OCI-LY3 (cell line): ENCODE data around the gene RARS2.

Source experiments
- CTCF ChIP-seq: fragments of 200-600, 300-600 bp; sonication (generic); IDR thresholded peaks from 2 replicates; pipeline ENCODE4 v1.5.1; 2014; ENCODE audit warnings: antibody characterized with exemption, low read length, low read depth
- EZH2phosphoT487 ChIP-seq: fragments of 200-600 bp; shearing (Covaris generic); IDR thresholded peaks from 2 replicates; pipeline ENCODE4 v1.6.1; 2018; ENCODE audit warnings: antibody characterized with exemption, mixed run types, low read depth

DNA sequence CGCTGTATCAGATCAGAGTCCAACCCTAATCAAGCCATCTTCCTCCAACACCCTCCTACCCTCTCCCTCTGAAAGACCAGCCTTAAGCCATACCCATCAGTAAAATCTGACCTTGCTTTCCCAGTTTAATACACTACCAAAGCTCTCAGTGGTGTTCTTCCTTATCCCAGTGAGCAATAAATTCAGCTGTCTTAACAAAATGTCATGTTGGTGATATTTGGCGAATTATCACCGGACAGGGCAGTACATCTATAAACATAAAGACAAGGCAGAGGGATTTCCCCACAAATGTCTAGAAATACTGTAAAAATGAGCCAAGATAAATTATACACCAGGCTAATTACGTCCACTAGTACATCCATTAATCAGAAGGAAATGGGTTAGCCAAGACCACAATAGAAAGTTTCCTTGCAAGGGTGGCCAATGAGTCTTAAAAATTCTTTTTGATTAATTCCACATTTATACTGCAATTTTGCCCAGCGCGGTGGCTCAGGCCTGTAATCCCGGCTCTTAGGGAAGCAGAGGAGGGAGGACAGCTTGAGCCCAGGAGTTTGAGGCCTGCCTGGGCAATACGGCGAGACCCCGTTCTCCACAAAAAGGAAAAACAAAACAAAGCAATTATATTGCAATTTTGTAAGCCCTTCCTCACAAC is 905 bp downstream of the RARS2 start:
- no peak for TF ChIP-seq CTCF
- no peak for TF ChIP-seq EZH2phosphoT487
